ENCODE measurements around the gene SERPINB10.

- TF ChIP-seq ETV6 (CRISPR knock-in tag; IDR thresholded peaks at IDR 0.05), result no peak
- no peak for TF ChIP-seq ZNF416 (CRISPR knock-in tag; IDR thresholded peaks at IDR 0.05)
- TF ChIP-seq FOXP4 (CRISPR knock-in tag; IDR thresholded peaks at IDR 0.05), result no peak
- no peak for TF ChIP-seq CTCF (IDR thresholded peaks at IDR 0.05)
- no peak for TF ChIP-seq ELF4 (CRISPR knock-in tag; IDR thresholded peaks at IDR 0.05; ENCODE audit: low read depth)
- no peak for TF ChIP-seq ESRRA (CRISPR knock-in tag; IDR thresholded peaks at IDR 0.05; ENCODE audit: borderline replicate concordance)
- TF ChIP-seq CREB1 (CRISPR knock-in tag; IDR thresholded peaks at IDR 0.05), result no peak
- no peak for TF ChIP-seq E2F5 (CRISPR knock-in tag; IDR thresholded peaks at IDR 0.05)
- TF ChIP-seq MAX (CRISPR knock-in tag; IDR thresholded peaks at IDR 0.05), result no peak
Measured at GRCh38 chr18:63964908-63965307, 57.1 kb downstream of the SERPINB10 start.
